ENCODE results near the gene PRRX2. TPM values are rescaled to one million over a fixed set of nuclear protein-coding genes. Genes with fewer than 3 reads are reported as not detected.

Gene PRRX2
- total and polyA plus RNA-seq, 2 of the 13 experiments (the other 11 are each of a cell fraction or from before 2014, with no cell fraction given) = 0.05 TPM; not detected in 1

GRCh38 chr9:129693741-129694140, 28.3 kb downstream of the PRRX2 start (continued):
- no peak for TF ChIP-seq ZNF570 (CRISPR knock-in tag; IDR thresholded peaks at IDR 0.05; ENCODE audit: borderline replicate concordance)
- TF ChIP-seq MLLT10 (CRISPR knock-in tag; IDR thresholded peaks at IDR 0.05) = no peak
- TF ChIP-seq SIN3A (IDR thresholded peaks at IDR 0.05; ENCODE audit: borderline replicate concordance, low read depth, low read length) = no peak
- TF ChIP-seq CC2D1A (CRISPR knock-in tag; IDR thresholded peaks at IDR 0.05) = no peak
- no peak for TF ChIP-seq SRF (IDR thresholded peaks at IDR 0.05; ENCODE audit: low read depth, low read length)
- TF ChIP-seq GATAD2A (CRISPR knock-in tag; IDR thresholded peaks at IDR 0.05) = no peak
- no peak for TF ChIP-seq ZKSCAN5 (CRISPR knock-in tag; IDR thresholded peaks at IDR 0.05)
- no peak for TF ChIP-seq RCOR2 (CRISPR knock-in tag; IDR thresholded peaks at IDR 0.05)
- TF ChIP-seq FOSL1 (CRISPR knock-in tag; IDR thresholded peaks at IDR 0.05; ENCODE audit: borderline replicate concordance) = no peak
- TF ChIP-seq TAF15 (IDR thresholded peaks at IDR 0.05; ENCODE audit: low read depth, low read length, poor library complexity, severe bottlenecking) = no peak

GRCh38 chr9:129694243-129694646, 28.8 kb downstream of the PRRX2 start:
- Histone ChIP-seq H3K36me3 (replicated peaks in 1 of 2; ENCODE audit: control insufficient read depth in 1 of 2, insufficient read depth in 2 of 2, low read length in 2 of 2) (no peaks in the 10 kb centered on the region), H4K20me1 (ENCODE audit: insufficient read depth, low read length) (no peaks in the 10 kb centered on the region), H3K9ac (ENCODE audit: insufficient read depth, low read depth, low read length) (no peak overlapping the region), H3K4me2 (ENCODE audit: low read depth, low read length) (no peak overlapping the region), H3K4me1 (ENCODE audit: insufficient read depth, low read length) (peaks cover 6% of the 10 kb centered on the region), H2AFZ (ENCODE audit: low read length) (no peak overlapping the region), H3K9me3 (ENCODE audit: low read length) (no peaks in the 10 kb centered on the region), H3K4me3 (replicated peaks in 1 of 3; ENCODE audit: insufficient read depth in 1 of 3, low read depth in 2 of 3, low read length in 3 of 3) (no peak overlapping the region), H3K79me2 (ENCODE audit: insufficient read depth, low read length) (no peaks in the 10 kb centered on the region), H3K27me3 (ENCODE audit: control insufficient read depth in 1 of 2, insufficient read depth in 2 of 2, low read length in 2 of 2) (peaks cover 17 to 54% of the 10 kb centered on the region in 2 experiments), H3K27ac (ENCODE audit: extremely low read length, insufficient read depth, low read length) (no peak overlapping the region)
- no peak for FAIRE-seq
- no peak for ATAC-seq
- WGBS (ENCODE audit: low lambda C conversion rate) = 0% methylated on average over 3 of the region's 11 CpGs
- in situ Hi-C loops (cut with HindIII; ENCODE audit: extremely low pct_ligation_motif_present, low pct_unique_long_range_greater_than_20kb) (no loop called here), intact Hi-C loops (cut with micrococcal nuclease; ENCODE audit: unreplicated experiment) (no loop called here)
- CTCF ChIA-PET (ENCODE audit: low intra/inter-chr PET ratio, low total read pairs) = no interaction called here
- POLR2A ChIA-PET = no interaction called here
- no peak for DNase-seq (ENCODE audit: low spot score)
- TF ChIP-seq NR0B2 (CRISPR knock-in tag; IDR thresholded peaks at IDR 0.05) (no peak), ZNF710 (CRISPR knock-in tag; IDR thresholded peaks at IDR 0.05; ENCODE audit: borderline replicate concordance) (no peak), ZNF362 (CRISPR knock-in tag; IDR thresholded peaks at IDR 0.05; ENCODE audit: borderline replicate concordance) (no peak), SP140L (CRISPR knock-in tag; IDR thresholded peaks at IDR 0.05; ENCODE audit: borderline replicate concordance) (no peak), TFE3 (CRISPR knock-in tag; IDR thresholded peaks at IDR 0.05) (no peak)
- no TSS peak for BruUV-seq (replicated peaks)

Measured in HepG2 (cell line).